ENCODE data around the gene TAF11. TPM values are rescaled to one million over a fixed set of nuclear protein-coding genes. Genes with fewer than 3 reads are reported as not detected.
A peak's percentile ranks its signal among the peaks of the same experiment; 100 is the strongest.
"Not testable (repeated sequence)": the region's sequence is repeated elsewhere in the genome, so short reads cannot be mapped to it uniquely, and the experiment has no call there.

The TAF11 gene
- total RNA-seq, 1 donor from 2014 or later, result 28.0 TPM

DNA sequence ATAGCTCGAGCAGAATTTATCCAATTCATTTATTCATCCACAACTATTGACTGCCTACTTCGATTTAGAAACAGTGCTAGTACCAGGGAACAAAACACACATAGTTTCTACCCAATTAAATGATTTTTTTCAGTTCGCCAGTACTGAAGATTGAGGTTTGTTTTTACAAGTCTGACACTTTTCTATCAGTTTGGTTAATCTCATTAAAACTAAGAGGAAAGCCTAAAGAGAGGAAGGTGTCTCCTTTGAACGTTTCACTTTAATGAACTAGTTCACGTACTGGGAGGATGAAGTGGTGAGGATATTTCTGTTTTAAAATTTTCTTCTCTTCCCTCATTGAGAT is 643 bp upstream of the TAF11 start:
- intact Hi-C loops (cut with micrococcal nuclease), result loop anchor here (1.0 to 5.0 kb wide), 5 partner anchors 96 to 799 kb away; partner anchors contain the start of genes BLTP3A, FKBP5, RPS10 and SNRPC
- H3K4me1 Mint-ChIP-seq, result peaks cover 50% of the 10 kb centered on the region
- no peak for DNase-seq

DNA sequence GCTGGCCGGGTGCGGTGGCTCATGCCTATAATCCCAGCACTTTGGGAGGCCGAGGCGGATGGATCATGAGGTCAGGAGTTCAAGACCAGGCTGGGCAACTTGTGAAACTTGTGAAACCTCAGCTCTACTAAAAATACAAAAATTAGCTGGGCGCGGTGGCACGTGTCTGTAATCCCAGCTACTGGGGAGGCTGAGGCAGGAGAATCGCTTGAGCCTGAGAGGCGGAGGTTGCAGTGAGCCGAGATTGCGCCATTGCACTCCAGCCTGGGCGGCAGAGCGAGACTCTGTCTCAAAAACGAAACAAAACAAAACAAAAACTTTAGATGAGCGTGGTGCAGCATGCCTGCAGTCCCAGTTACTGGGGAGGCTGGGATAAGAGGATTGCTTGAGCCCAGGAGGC is 2.0 kb downstream of the TAF11 start:
- POLR2A ChIA-PET; ATAC-seq (ENCODE audit: low read depth); H3K27ac Mint-ChIP-seq; CTCF ChIA-PET; H3K27me3 Mint-ChIP-seq; H3K9me3 Mint-ChIP-seq; H3K4me3 Mint-ChIP-seq; DNase-seq: not testable (repeated sequence)
- Mint-ChIP-seq H3K36me3 (ENCODE audit: low read depth) (peaks cover 45% of the 10 kb centered on the region), H3K4me1 (peaks cover 47% of the 10 kb centered on the region)
- intact Hi-C loops (cut with micrococcal nuclease), result loop anchor here (5.0 kb wide), 1 partner anchor 801 kb away; the partner anchor contains the start of gene FKBP5

More for the DNA sequence above, 643 bp upstream of the TAF11 start:
- TF ChIP-seq, protein P1, sequence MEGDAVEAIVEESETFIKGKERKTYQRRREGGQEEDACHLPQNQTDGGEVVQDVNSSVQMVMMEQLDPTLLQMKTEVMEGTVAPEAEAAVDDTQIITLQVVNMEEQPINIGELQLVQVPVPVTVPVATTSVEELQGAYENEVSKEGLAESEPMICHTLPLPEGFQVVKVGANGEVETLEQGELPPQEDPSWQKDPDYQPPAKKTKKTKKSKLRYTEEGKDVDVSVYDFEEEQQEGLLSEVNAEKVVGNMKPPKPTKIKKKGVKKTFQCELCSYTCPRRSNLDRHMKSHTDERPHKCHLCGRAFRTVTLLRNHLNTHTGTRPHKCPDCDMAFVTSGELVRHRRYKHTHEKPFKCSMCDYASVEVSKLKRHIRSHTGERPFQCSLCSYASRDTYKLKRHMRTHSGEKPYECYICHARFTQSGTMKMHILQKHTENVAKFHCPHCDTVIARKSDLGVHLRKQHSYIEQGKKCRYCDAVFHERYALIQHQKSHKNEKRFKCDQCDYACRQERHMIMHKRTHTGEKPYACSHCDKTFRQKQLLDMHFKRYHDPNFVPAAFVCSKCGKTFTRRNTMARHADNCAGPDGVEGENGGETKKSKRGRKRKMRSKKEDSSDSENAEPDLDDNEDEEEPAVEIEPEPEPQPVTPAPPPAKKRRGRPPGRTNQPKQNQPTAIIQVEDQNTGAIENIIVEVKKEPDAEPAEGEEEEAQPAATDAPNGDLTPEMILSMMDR (IDR thresholded peaks at IDR 0.05), result no peak
- peaks cover 30% of the 10 kb centered on the region for H3K36me3 Mint-ChIP-seq (ENCODE audit: low read depth)
- ATAC-seq (ENCODE audit: low read depth), result no peak
- POLR2A ChIA-PET, result interaction anchor here (0.5 to 3.4 kb wide), 15 partner anchors 10 to 1571 kb away, joined by 3 to 33 read pairs (median 4); partner anchors contain the start of genes BLTP3A, HMGA1, ILRUN and SNRPC
- no peaks in the 10 kb centered on the region for H3K27me3 Mint-ChIP-seq
- H3K4me3 Mint-ChIP-seq, result peak overlapping the region; percentile 98
- H3K9me3 Mint-ChIP-seq, result peaks cover 3% of the 10 kb centered on the region
- CTCF ChIA-PET, result interaction anchor here (1.1 to 1.2 kb wide), 2 partner anchors 73 to 251 kb away, joined by 3 read pairs; no protein-coding TSS in a partner anchor
- H3K27ac Mint-ChIP-seq, result peak overlapping the region; percentile 97

DNA sequence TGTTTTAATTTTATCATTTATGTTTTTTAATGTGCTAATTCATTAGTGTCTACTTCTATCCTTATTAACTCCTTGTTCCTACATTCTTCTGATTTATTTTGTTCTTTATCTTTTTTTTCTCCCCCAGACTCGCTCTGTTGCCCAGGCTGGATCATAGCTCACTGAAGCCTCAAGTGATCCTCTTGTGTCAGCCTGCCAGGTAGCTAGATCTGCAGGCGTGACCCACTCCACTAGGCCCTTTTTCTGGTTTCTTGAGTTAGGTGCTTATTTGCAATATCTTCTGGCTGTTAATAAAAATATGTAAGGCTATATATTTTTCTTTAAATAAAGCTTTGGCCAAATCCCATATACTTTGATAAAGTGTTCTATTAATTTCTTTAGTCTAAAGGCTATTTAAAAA is 2.8 kb downstream of the TAF11 start:
- peak overlapping the region; percentile 28 for H3K4me3 Mint-ChIP-seq
- ATAC-seq (ENCODE audit: low read depth) (no peak), DNase-seq (no peak)
- H3K27me3 Mint-ChIP-seq, result no peaks in the 10 kb centered on the region
- H3K27ac Mint-ChIP-seq, result no peak overlapping the region
- intact Hi-C loops (cut with micrococcal nuclease), result loop anchor here (5.0 kb wide), 1 partner anchor 802 kb away; the partner anchor contains the start of gene FKBP5
- H3K36me3 Mint-ChIP-seq (ENCODE audit: low read depth), result peaks cover 53% of the 10 kb centered on the region
- CTCF ChIA-PET, result no interaction called here
- peaks cover 3% of the 10 kb centered on the region for H3K9me3 Mint-ChIP-seq
- peaks cover 39% of the 10 kb centered on the region for H3K4me1 Mint-ChIP-seq
- TF ChIP-seq, protein P1 (IDR thresholded peaks at IDR 0.05), result no peak
- POLR2A ChIA-PET, result no interaction called here

DNA sequence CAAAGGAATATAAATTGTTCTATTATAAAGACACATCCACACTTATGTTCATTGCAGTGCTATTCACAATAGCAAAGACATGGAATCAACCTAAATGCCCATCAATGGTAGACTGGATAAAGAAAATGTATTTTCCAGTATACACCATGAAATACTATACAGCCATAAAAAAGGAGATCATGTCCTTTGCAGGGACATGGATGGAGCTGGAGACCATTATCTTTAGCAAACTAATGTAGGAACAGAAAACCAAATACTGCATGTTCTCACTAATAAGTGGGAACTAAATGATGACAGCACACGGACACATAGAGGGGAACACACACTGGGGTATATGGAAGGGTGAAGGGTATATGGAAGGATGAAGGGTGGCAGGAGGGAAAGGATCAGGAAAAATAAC is 3.8 kb downstream of the TAF11 start:
- CTCF ChIA-PET; DNase-seq; H3K9me3 Mint-ChIP-seq; intact Hi-C loops (cut with micrococcal nuclease); H3K27me3 Mint-ChIP-seq; ATAC-seq (ENCODE audit: low read depth); H3K27ac Mint-ChIP-seq; H3K4me3 Mint-ChIP-seq: not testable (repeated sequence)
- H3K4me1 Mint-ChIP-seq, result peaks cover 35% of the 10 kb centered on the region
- H3K36me3 Mint-ChIP-seq (ENCODE audit: low read depth), result peaks cover 59% of the 10 kb centered on the region
- POLR2A ChIA-PET, result interaction anchor here (0.6 kb wide), 1 partner anchor 542 kb away, joined by 4 read pairs; no protein-coding TSS in a partner anchor

DNA sequence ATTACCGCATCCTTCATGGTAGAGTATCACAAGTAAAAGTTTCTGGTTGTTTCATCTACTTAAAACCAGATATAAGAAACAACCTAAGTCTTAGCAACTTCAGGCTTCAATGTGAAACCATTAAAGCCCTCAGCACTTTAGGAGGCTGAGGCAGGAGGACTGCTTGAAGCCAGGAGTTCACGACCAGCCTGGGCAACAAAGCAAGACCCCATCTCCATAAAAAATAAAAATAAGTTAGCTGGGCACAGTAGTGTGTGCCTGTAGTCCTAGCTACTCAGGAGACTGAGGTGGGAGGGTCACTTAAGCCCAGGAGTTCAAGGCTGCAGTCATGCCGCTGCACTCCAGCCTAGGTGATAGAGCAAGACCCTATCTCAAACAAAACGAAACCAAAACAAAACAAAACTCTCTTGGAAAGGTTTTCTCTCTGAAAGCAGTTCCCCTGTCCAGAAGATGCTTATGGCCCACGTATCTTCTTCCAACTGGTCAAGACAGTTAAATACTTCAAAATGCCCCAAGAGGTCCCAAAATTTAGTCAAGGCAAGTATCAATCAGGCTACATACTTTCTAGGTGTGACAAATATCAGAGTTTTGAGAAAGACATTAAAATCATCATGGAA is 9.9 kb downstream of the TAF11 start:
- DNase-seq, result no peak
- ATAC-seq (ENCODE audit: low read depth), result no peak
- CTCF ChIA-PET, result no interaction called here
- TF ChIP-seq, protein P1 (IDR thresholded peaks at IDR 0.05), result no peak
- H3K4me3 Mint-ChIP-seq, result no peak overlapping the region
- no peaks in the 10 kb centered on the region for H3K4me1 Mint-ChIP-seq
- no peaks in the 10 kb centered on the region for H3K9me3 Mint-ChIP-seq
- peaks cover 73% of the 10 kb centered on the region for H3K36me3 Mint-ChIP-seq (ENCODE audit: low read depth)
- H3K27me3 Mint-ChIP-seq, result no peaks in the 10 kb centered on the region
- no peak overlapping the region for H3K27ac Mint-ChIP-seq
- POLR2A ChIA-PET, result interaction anchor here (0.6 kb wide), 1 partner anchor 101 kb away, joined by 3 read pairs; no protein-coding TSS in a partner anchor
- intact Hi-C loops (cut with micrococcal nuclease), result no loop called here

DNA sequence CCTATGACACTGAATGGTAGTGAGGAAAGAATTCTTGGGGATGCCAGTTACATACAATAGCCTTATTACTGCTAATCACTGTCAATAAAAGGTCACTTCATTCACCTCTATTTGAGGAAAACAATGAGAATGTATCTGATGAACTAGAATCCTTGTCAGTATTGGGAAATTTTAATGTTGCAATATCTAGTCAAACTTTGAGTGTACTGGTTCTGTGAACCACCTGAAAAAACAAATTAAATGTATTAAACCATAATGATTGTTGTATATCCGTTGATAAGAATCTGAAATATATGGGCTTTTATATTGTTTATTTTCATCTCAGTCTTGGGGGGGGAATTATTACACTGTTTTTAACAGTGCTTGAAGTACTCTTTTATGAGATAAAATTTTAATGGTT is 10.6 kb downstream of the TAF11 start:
- CTCF ChIA-PET, result no interaction called here

More for the DNA sequence above, 10.6 kb downstream of the TAF11 start:
- Mint-ChIP-seq H3K4me3 (no peak overlapping the region), H3K9me3 (no peaks in the 10 kb centered on the region), H3K27ac (no peak overlapping the region), H3K27me3 (no peaks in the 10 kb centered on the region), H3K4me1 (no peaks in the 10 kb centered on the region), H3K36me3 (ENCODE audit: low read depth) (peaks cover 74% of the 10 kb centered on the region)
- POLR2A ChIA-PET, result no interaction called here
- no peak for ATAC-seq (ENCODE audit: low read depth)
- no peak for DNase-seq
- TF ChIP-seq, protein P1 (IDR thresholded peaks at IDR 0.05), result no peak
- intact Hi-C loops (cut with micrococcal nuclease), result no loop called here
